Common myeloid progenitor, CD34-positive (primary cell): Measurements from ENCODE around the gene DCLK1.

Source experiments
- CTCF ChIA-PET: fragments of 350-600 bp; sonication (Branson Sonifier 250); formaldehyde crosslinking; loops from one replicate; lab custom pipeline; 2021; ENCODE audit warnings: antibody characterized with exemption; lab: Charles Lee
- POLR2A ChIA-PET: fragments of 350-600 bp; sonication (Branson Sonifier 250); formaldehyde crosslinking; loops from one replicate; lab custom pipeline; 2021; ENCODE audit warnings: antibody characterized with exemption; lab: Charles Lee
- DNase-seq, 3 donors: peaks; one replicate each; pipeline versions ENCODE4 v3.0.0 to v3.0.0-alpha.2; 2013
- H3K27ac ChIP-seq, 2 experiments: 1 replicate in 1 of 2; 2 replicates in 1 of 2; pipeline ENCODE4 v1.7.0; 2013; ENCODE audit warnings: inconsistent platforms in 2 of 2, low read length in 2 of 2, mild to moderate bottlenecking in 2 of 2, low read depth in 1 of 2, moderate library complexity in 1 of 2; ENCODE audit not compliant: severe bottlenecking in 2 of 2, insufficient read depth in 1 of 2, poor library complexity in 1 of 2
- H3K27me3 ChIP-seq, 5 experiments: replicated peaks in 2 of 5; 1 replicate in 3 of 5; 2 replicates in 2 of 5; pipeline versions ENCODE4 v1.6.1 to v1.7.0; 2013; ENCODE audit warnings: low read length in 4 of 5, mild to moderate bottlenecking in 2 of 5, moderate library complexity in 2 of 5, inconsistent platforms in 1 of 5; ENCODE audit not compliant: insufficient read depth in 5 of 5, control insufficient read depth in 4 of 5
- H3K36me3 ChIP-seq, 4 experiments: 1 replicate in 2 of 4; 2 replicates in 2 of 4; pipeline versions ENCODE4 v1.6.1 to v1.7.0; 2013; ENCODE audit warnings: low read length in 3 of 4, control low read depth in 1 of 4, mild to moderate bottlenecking in 1 of 4; ENCODE audit not compliant: control insufficient read depth in 4 of 4, insufficient read depth in 4 of 4
- H3K4me1 ChIP-seq, 4 experiments: 1 replicate in 3 of 4; 2 replicates in 1 of 4; pipeline versions ENCODE4 v1.6.1 to v1.7.1; 2013; ENCODE audit warnings: low read length in 3 of 4, mild to moderate bottlenecking in 3 of 4, control low read depth in 1 of 4, inconsistent platforms in 1 of 4, moderate library complexity in 1 of 4; ENCODE audit not compliant: control insufficient read depth in 4 of 4, insufficient read depth in 4 of 4; ENCODE audit errors: control extremely low read depth in 1 of 4
- H3K4me3 ChIP-seq, 7 experiments: 1 replicate in 4 of 7; 2 replicates in 3 of 7; pipeline versions ENCODE4 v1.5.1 to v1.7.0; 2013; ENCODE audit warnings: mild to moderate bottlenecking in 7 of 7, low read length in 6 of 7, moderate library complexity in 6 of 7, inconsistent platforms in 2 of 7, low read depth in 2 of 7, control low read depth in 1 of 7; ENCODE audit not compliant: insufficient read depth in 4 of 7, control insufficient read depth in 1 of 7; ENCODE audit errors: extremely low read depth in 1 of 7
- H3K9me3 ChIP-seq, 5 experiments: 1 replicate in 4 of 5; 2 replicates in 1 of 5; pipeline versions ENCODE4 v1.6.1 to v1.7.1; 2013; ENCODE audit warnings: low read length in 4 of 5, mild to moderate bottlenecking in 2 of 5, inconsistent platforms in 1 of 5, low read depth in 1 of 5, moderate library complexity in 1 of 5; ENCODE audit not compliant: control insufficient read depth in 4 of 5, insufficient read depth in 2 of 5; ENCODE audit errors: control extremely low read depth in 1 of 5
- WGBS: methylation state at CpG from one replicate; pipeline ENCODE4 v1.1.5; 2013; ENCODE audit not compliant: insufficient coverage; 5-methylcytosine and 5-hydroxymethylcytosine counted together

The DCLK1 gene

GRCh38 chr13:35957241-35957731, 173.9 kb downstream of the DCLK1 start:
- no peak overlapping the region for H3K4me3 ChIP-seq
- no peaks in the 10 kb centered on the region for H3K27me3 ChIP-seq
- peaks cover 0 to 3% (median 0%) of the 10 kb centered on the region in 4 experiments for H3K4me1 ChIP-seq
- ChIA-PET POLR2A (no interaction called here), CTCF (no interaction called here)
- no peak for DNase-seq
- no peaks in the 10 kb centered on the region for H3K36me3 ChIP-seq
- no CpG with 5 or more reads among the region's 1 CpG for WGBS
- no peak overlapping the region for H3K27ac ChIP-seq
- H3K9me3 ChIP-seq, result no peaks in the 10 kb centered on the region

GRCh38 chr13:35956074-35956473, 175.1 kb downstream of the DCLK1 start:
- H3K9me3 ChIP-seq, result no peaks in the 10 kb centered on the region
- ChIA-PET CTCF (no interaction called here), POLR2A (no interaction called here)
- H3K4me3 ChIP-seq, result no peak overlapping the region
- peaks cover 0 to 3% (median 0%) of the 10 kb centered on the region in 4 experiments for H3K4me1 ChIP-seq
- no peak overlapping the region for H3K27ac ChIP-seq
- DNase-seq, result no peak
- H3K36me3 ChIP-seq, result no peaks in the 10 kb centered on the region
- no peaks in the 10 kb centered on the region for H3K27me3 ChIP-seq

DNA sequence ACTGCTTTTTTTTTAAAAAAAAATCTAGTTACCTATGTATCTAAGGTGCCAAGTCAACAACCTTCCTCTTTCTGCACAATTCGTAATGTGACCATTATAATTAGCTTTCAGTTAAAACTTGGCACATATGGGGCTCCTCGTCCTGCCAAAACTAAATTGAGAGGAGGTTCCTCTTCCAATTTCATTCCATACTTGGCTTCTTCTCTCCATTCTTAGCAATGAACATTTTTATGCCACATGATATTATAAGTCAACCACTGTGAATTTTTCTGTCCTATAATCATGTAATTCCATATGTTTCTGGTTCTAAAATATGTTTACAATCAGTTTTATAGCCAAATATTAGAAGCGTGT, 177.0 kb downstream of the DCLK1 start:
- Histone ChIP-seq H3K4me3 (no peak overlapping the region), H3K4me1 (peaks cover 0 to 3% (median 0%) of the 10 kb centered on the region in 4 experiments), H3K27me3 (no peaks in the 10 kb centered on the region), H3K36me3 (no peaks in the 10 kb centered on the region), H3K9me3 (no peaks in the 10 kb centered on the region), H3K27ac (no peak overlapping the region)
- ChIA-PET POLR2A (no interaction called here), CTCF (no interaction called here)
- 41% methylated on average over 2 of the region's 3 CpGs for WGBS
- DNase-seq, result no peak

GRCh38 chr13:35953537-35954206, 177.5 kb downstream of the DCLK1 start:
- POLR2A ChIA-PET, result no interaction called here
- DNase-seq, result peak in 2 of 3 donors; percentile 45 to 53

GRCh38 chr13:35947315-35947714, 183.9 kb downstream of the DCLK1 start:
- ChIA-PET CTCF (no interaction called here), POLR2A (no interaction called here)
- no peaks in the 10 kb centered on the region for H3K36me3 ChIP-seq
- no peaks in the 10 kb centered on the region for H3K9me3 ChIP-seq
- no peak overlapping the region for H3K27ac ChIP-seq
- DNase-seq, result no peak
- no peaks in the 10 kb centered on the region for H3K4me1 ChIP-seq
- H3K4me3 ChIP-seq, result no peak overlapping the region
- no CpG with 5 or more reads among the region's 4 CpGs for WGBS
- no peaks in the 10 kb centered on the region for H3K27me3 ChIP-seq

More at GRCh38 chr13:35953537-35954206, 177.5 kb downstream of the DCLK1 start:
- Histone ChIP-seq H3K4me1 (peaks cover 0 to 3% (median 0%) of the 10 kb centered on the region in 4 experiments), H3K27ac (no peak overlapping the region), H3K36me3 (no peaks in the 10 kb centered on the region), H3K27me3 (no peaks in the 10 kb centered on the region), H3K4me3 (peak overlapping the region in 3 of 7 experiments; percentile 11 to 56 (median 51)), H3K9me3 (no peaks in the 10 kb centered on the region)
- CTCF ChIA-PET, result no interaction called here
- WGBS, result 7% methylated on average over 9 of the region's 12 CpGs

DNA sequence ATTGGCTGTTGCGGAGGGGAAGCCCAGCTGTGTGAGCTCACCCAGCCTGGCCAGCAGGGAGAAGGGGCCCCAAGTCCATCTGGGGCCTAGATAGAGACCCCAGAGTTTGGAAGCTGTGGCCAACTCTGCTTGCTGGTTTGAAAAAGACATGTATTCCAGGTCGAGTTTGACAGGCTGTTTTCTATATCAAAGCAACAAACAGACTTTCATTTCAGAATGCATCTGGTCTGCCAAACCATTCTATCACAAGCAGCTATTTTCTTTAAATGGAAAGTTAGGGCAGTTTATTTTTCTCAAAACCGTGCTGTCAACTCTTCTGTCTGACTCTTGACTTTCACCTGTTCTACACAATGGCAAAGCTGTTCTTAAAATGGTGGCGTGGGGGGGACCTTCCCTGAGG, 185.8 kb downstream of the DCLK1 start:
- 90% methylated on average over 2 of the region's 4 CpGs for WGBS
- no peak overlapping the region for H3K27ac ChIP-seq
- no peak overlapping the region for H3K4me3 ChIP-seq
- no peak for DNase-seq
- no peaks in the 10 kb centered on the region for H3K9me3 ChIP-seq
- H3K36me3 ChIP-seq, result no peaks in the 10 kb centered on the region
- ChIA-PET CTCF (no interaction called here), POLR2A (interaction anchor here (0.8 kb wide), 1 partner anchor 306 kb away, joined by 3 read pairs; no protein-coding TSS in a partner anchor)
- no peaks in the 10 kb centered on the region for H3K27me3 ChIP-seq
- no peaks in the 10 kb centered on the region for H3K4me1 ChIP-seq

- WGBS, result 82% methylated on average over 4 of the region's 10 CpGs
- no peak overlapping the region for H3K4me3 ChIP-seq
- ChIA-PET CTCF (no interaction called here), POLR2A (no interaction called here)
- DNase-seq, result no peak
- H3K36me3 ChIP-seq, result no peaks in the 10 kb centered on the region
- H3K27ac ChIP-seq, result no peak overlapping the region
- H3K27me3 ChIP-seq, result no peaks in the 10 kb centered on the region
- H3K9me3 ChIP-seq, result no peaks in the 10 kb centered on the region
- H3K4me1 ChIP-seq, result no peaks in the 10 kb centered on the region
Measured at GRCh38 chr13:35941374-35941773, 189.8 kb downstream of the DCLK1 start.
